Left lung (tissue), 14 donors: ENCODE measurements around the gene ZNF701. TPM values are rescaled to one million over a fixed set of nuclear protein-coding genes. Genes with fewer than 3 reads are reported as not detected.

Experiments
- ATAC-seq: fragments of 200-7000 bp; cut with Tn5 transposase; one replicate; pipeline ENCODE4 v1.9.1; 2020; ENCODE audit warnings: moderate library complexity
- DNase-seq, 4 donors: peaks; one replicate each; pipeline ENCODE4 v3.0.0-alpha.2; 2013 to 2020
- H3K27ac ChIP-seq, 2 donors: fragments of 200-600 bp; sonication (generic) in 1 of 2; one replicate each; pipeline versions ENCODE4 v1.5.0 to v1.8.0; 2020 to 2021
- H3K27me3 ChIP-seq, 2 donors: fragments of 200-600 bp; sonication (generic) in 1 of 2; one replicate each; pipeline versions ENCODE4 v1.5.0 to v1.8.0; 2020 to 2021
- H3K36me3 ChIP-seq, 2 donors: fragments of 200-600 bp; sonication (generic) in 1 of 2; one replicate each; pipeline versions ENCODE4 v1.5.0 to v1.8.0; 2020 to 2021
- H3K4me1 ChIP-seq, 2 donors: fragments of 200-600 bp; one replicate each; pipeline ENCODE4 v1.8.0; 2021
- H3K4me3 ChIP-seq, 2 donors: fragments of 200-600 bp; sonication (generic) in 1 of 2; one replicate each; pipeline versions ENCODE4 v1.5.0 to v1.8.0; 2020 to 2021; ENCODE audit warnings: mild to moderate bottlenecking in 1 of 2
- H3K9me3 ChIP-seq, 2 donors: fragments of 200-600 bp; sonication (generic) in 1 of 2; one replicate each; pipeline versions ENCODE4 v1.5.0 to v1.8.0; 2020 to 2021
- CTCF ChIP-seq, 2 donors: fragments of 200-600 bp; sonication (generic) in 1 of 2; IDR thresholded peaks; one replicate each; pipeline versions ENCODE4 v1.5.0 to v1.8.0; 2021; ENCODE audit warnings: antibody characterized with exemption in 2 of 2
- intact Hi-C, 2 donors: fragments of 100-400 bp; cut with DNase I; formaldehyde crosslinking; loops; one replicate each; pipeline versions ENCODE4 v1.11.2 to v1.14.2; 2022
- long read RNA-seq, 12 donors: library from polyadenylated mRNA in 2 of 12; unstranded in 2 of 12; transcript quantifications; one replicate each; pipeline ENCODE4 v2.0.0 and lab custom pipeline, GENCODE V29; 2019 to 2026
- polyA plus RNA-seq, 6 donors: library from polyadenylated mRNA; unstranded; fragments of 120-200 nt; gene quantifications; one replicate each; pipeline ENCODE4 v1.2.1, GENCODE V29; 2013; ENCODE audit not compliant: insufficient read length in 6 of 6
- total RNA-seq, 2 donors: library from RNA; stranded (reverse); fragmentation: NEBNext Ultra II Directional; extraction: Animal tissue kit (Norgen Biotek cat#: 25700); gene quantifications; one replicate each; pipeline ENCODE4 v1.2.1, GENCODE V29; 2021
- donor health status: DM: no; HTN: yes; CAD: no.
- donor health status: DM: no; HTN: no; CAD: no.

Gene ZNF701
- 10 to 100 TPM; 18.1 to 19.1 TPM for total RNA-seq
- 10 to 100 TPM; 19.4 to 22.3 (median 20.8) TPM for polyA plus RNA-seq
- long read RNA-seq, donor 1, transcript ZNF701-202 (4 exons, 2,634 nt): major isoform, 7 of 7 reads
- long read RNA-seq, donor 1, partial matches to known transcripts: 0 of 7 reads
- long read RNA-seq, donor 1, other reads (novel, unspliced or antisense): 0 of 7 reads
- long read RNA-seq, donor 2, transcript ZNF701-202 (4 exons, 2,634 nt): major isoform, 5 of 5 reads
- long read RNA-seq, donor 2, partial matches to known transcripts: 0 of 5 reads
- long read RNA-seq, donor 2, other reads (novel, unspliced or antisense): 0 of 5 reads
- long read RNA-seq, donor 3, partial matches to known transcripts: 0 of 3 reads
- long read RNA-seq, donor 3, other reads (novel, unspliced or antisense): 0 of 3 reads
- long read RNA-seq, donor 4, partial matches to known transcripts: 0 of 2 reads
- long read RNA-seq, donor 4, other reads (novel, unspliced or antisense): 2 of 2 reads
- long read RNA-seq, donor 5, transcript ZNF701-202 (4 exons, 2,634 nt): major isoform, 8 of 8 reads
- long read RNA-seq, donor 5, partial matches to known transcripts: 0 of 8 reads
- long read RNA-seq, donor 5, other reads (novel, unspliced or antisense): 0 of 8 reads
- long read RNA-seq, donor 6, partial matches to known transcripts: 0 of 2 reads
- long read RNA-seq, donor 6, other reads (novel, unspliced or antisense): 0 of 2 reads
- long read RNA-seq, donor 7, partial matches to known transcripts: 0 of 2 reads
- long read RNA-seq, donor 7, other reads (novel, unspliced or antisense): 0 of 2 reads
- long read RNA-seq, donor 8, partial matches to known transcripts: 0 of 2 reads
- long read RNA-seq, donor 8, other reads (novel, unspliced or antisense): 0 of 2 reads
- long read RNA-seq, donor 9: 0 reads
- long read RNA-seq, donor 10, partial matches to known transcripts: 0 of 1 reads
- long read RNA-seq, donor 10, other reads (novel, unspliced or antisense): 0 of 1 reads
- long read RNA-seq, donor 11: 0 reads
- long read RNA-seq, donor 12, partial matches to known transcripts: 6 of 9 reads
- long read RNA-seq, donor 12, other reads (novel, unspliced or antisense): 0 of 9 reads

GRCh38 chr19:52570000-52570861 lies at the start of gene ZNF701:
ZNF701 (plus strand) TSS chr19:52570287; CDS start chr19:52574148, 3,861 bp downstream.
- DNase-seq (peak; percentile 93 to 99 (median 96)), ATAC-seq (peak; percentile 100)
- Histone ChIP-seq H3K27me3 (no peaks in the 10 kb centered on the region), H3K36me3 (peaks cover 0 to 34% of the 10 kb centered on the region in 2 donors), H3K9me3 (peaks cover 0 to 48% of the 10 kb centered on the region in 2 donors), H3K4me1 (peaks cover 0 to 20% of the 10 kb centered on the region in 2 donors), H3K27ac (peak within 1 kb of the TSS; percentile 85 to 87), H3K4me3 (peak within 1 kb of the TSS; percentile 57 to 72)
- intact Hi-C loops: no loop called here
- peak; percentile 16 to 63 for TF ChIP-seq CTCF (IDR thresholded peaks at IDR 0.05)

GRCh38 chr19:52522551-52522950 lies 47.5 kb upstream of the ZNF701 start:
- Histone ChIP-seq H3K36me3 (peaks cover 0 to 4% of the 10 kb centered on the region in 2 donors), H3K4me3 (no peak overlapping the region), H3K4me1 (peaks cover 0 to 3% of the 10 kb centered on the region in 2 donors), H3K27me3 (peaks cover 0 to 7% of the 10 kb centered on the region in 2 donors), H3K9me3 (peaks cover 0 to 67% of the 10 kb centered on the region in 2 donors), H3K27ac (no peak overlapping the region)
- TF ChIP-seq CTCF (IDR thresholded peaks at IDR 0.05): no peak
- DNase-seq (no peak), ATAC-seq (no peak)
- intact Hi-C loops: no loop called here

GRCh38 chr19:52524086-52524485 lies 46.0 kb upstream of the ZNF701 start:
- Histone ChIP-seq H3K27ac (no peak overlapping the region), H3K9me3 (peaks cover 0 to 57% of the 10 kb centered on the region in 2 donors), H3K4me1 (peaks cover 5 to 16% of the 10 kb centered on the region in 2 donors), H3K4me3 (no peak overlapping the region), H3K27me3 (peaks cover 0 to 7% of the 10 kb centered on the region in 2 donors), H3K36me3 (peaks cover 0 to 2% of the 10 kb centered on the region in 2 donors)
- no peak for DNase-seq
- intact Hi-C loops: no loop called here
- no peak for ATAC-seq
- TF ChIP-seq CTCF (IDR thresholded peaks at IDR 0.05): no peak

GRCh38 chr19:52527134-52527955 lies 42.7 kb upstream of the ZNF701 start, which contains the start of gene ZNF808:
ZNF808 (plus strand) TSS chr19:52527668; CDS start chr19:52543285, 15,617 bp downstream.
- Histone ChIP-seq H3K4me3 (peak within 1 kb of the TSS; percentile 75 to 79), H3K9me3 (peaks cover 0 to 30% of the 10 kb centered on the region in 2 donors)
- peak; percentile 48 to 74 for TF ChIP-seq CTCF (IDR thresholded peaks at IDR 0.05)

More at GRCh38 chr19:52527134-52527955, 42.7 kb upstream of the ZNF701 start, which contains the start of gene ZNF808:
- Histone ChIP-seq H3K27ac (peak within 1 kb of the TSS; percentile 90 to 96), H3K4me1 (peaks cover 5 to 20% of the 10 kb centered on the region in 2 donors), H3K36me3 (no peaks in the 10 kb centered on the region), H3K27me3 (no peaks in the 10 kb centered on the region)
- ATAC-seq (peak; percentile 99), DNase-seq (peak; percentile 85 to 99 (median 96))
- intact Hi-C loops: no loop called here
